MV-4-11 (cell line): ENCODE measurements around the gene TGFB3.
"Not testable (repeated sequence)": the region's sequence is repeated elsewhere in the genome, so short reads cannot be mapped to it uniquely, and the experiment has no call there.

ENCODE experiments used
- DNase-seq: peaks from one replicate; lab custom pipeline; 2025; lab: John Stamatoyannopoulos, UW

TGFB3 gene

DNA sequence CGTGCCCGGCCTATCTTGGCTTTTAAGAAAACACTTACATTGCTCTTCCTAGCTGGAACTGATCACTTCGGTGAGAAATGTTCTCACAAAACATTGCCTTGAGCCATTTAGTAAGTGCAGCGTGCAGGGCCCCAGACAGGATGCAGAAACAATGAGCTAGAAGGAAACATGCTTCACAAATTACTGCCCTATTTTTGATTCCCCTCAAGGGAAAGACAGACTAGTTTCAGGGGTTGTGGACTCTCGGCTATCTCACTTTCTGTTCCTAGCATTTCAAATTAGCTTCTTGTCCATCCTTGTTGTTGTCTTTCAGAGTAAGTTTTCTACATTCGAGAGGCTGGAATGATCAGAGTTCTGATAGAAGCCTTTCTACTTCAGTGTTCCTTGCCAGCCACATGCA lies 21.6 kb downstream of the TGFB3 start:
- DNase-seq: no peak

DNA sequence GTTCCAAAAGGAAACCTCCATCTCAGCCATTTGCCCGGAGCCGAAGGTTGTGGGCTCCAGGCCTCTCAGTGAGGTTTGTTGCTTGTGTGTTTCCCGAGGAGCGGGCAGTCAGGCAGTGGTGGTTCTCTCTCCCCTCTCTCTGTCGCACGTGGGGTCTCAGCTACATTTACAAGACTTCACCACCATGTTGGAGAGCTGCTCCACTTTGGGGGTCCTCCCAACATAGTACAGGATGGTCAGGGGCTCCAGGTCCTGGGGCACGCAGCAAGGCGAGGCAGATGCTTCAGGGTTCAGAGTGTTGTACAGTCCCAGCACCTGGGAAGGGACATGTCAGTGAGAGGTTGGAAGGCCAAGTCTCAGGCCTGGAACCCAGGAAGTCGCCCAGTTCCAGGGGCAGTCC lies 22.8 kb downstream of the TGFB3 start:
- DNase-seq: no peak

DNA sequence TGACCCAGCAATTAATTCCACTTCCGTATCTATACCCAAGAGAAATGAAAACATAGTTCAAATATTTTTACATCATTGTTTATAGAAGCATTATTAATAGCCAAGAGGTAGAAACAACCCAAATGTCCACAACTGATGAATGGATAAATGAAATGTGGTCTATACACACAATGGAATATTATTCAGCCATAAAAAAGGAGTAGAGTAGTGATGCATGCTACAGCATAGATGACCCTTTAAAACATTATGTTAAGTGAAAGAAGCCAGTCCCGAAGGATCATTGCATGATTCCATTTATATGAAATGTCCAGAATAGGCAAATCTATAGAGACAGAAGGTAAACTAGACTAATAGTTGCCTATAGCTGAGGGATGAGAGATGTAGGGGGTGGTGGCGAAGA lies 29.3 kb downstream of the TGFB3 start:
- DNase-seq: no peak

DNA sequence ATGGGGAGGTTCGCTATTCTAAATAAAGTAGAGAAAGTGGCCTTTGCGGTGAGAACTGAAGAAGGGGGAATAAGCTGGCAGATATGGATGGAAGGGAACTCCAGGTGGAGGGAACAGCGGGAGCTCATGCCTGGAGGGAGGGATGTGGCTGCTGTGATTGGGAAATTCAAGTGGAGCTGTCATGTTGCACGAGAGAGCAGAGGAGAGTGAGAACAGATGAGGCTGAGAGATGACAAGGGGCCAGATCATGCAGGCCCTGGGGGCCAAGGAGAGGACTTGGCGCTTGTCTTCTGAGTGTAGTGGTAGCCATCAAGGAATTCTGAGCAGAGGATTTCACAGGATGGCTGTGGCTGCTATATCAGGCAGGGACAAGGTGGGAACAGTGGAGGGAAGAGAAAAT lies 35.0 kb downstream of the TGFB3 start:
- DNase-seq: no peak

DNA sequence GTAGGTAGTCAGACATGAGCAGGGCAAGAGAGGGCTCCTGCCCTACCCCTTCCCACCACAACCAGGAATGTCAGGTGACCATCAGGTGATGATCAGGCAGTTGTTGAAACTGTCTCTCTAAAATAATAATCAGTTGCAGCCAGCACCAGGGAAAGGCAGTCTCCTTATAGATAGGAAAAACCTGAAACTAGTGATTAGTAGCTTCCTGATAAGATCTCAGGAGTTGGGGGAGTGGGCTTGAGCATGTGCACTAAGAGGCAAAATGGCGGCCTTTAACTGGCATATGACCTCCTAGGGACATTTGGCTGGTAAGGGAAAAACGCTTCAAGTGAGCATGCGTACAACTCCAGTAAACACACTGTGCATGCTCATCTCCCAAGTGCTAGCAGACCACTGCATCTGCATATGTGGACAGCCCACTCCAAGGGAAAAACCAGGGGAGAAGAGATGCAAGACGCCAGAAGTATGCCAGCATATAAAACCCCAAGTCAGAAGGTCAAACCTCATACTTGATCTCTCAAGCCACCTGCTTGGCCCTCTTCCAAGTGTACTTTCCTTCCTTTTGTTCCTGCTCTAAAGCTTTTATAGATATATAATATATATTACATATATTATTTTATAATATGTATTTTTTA lies 37.1 kb downstream of the TGFB3 start:
- DNase-seq: no peak

DNA sequence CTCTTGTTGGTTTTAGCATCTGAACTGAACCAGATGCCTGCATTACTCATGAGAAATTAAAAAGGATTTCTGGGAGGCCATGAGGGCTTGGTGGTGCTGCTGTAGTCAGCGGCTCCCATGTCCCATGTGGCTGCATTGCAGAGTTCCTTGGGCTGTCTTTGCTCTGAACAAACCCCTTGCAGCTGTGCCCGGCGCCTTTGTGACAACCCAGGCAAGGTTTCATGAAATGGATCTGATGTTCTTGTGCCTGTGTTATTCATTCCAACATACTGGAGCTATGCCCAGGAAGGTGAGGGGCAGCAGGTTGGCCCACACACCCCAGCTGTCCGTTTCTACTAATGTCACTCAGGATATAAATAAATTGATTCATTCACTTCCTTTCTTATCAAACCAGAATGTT lies 40.8 kb downstream of the TGFB3 start:
- no peak for DNase-seq

DNA sequence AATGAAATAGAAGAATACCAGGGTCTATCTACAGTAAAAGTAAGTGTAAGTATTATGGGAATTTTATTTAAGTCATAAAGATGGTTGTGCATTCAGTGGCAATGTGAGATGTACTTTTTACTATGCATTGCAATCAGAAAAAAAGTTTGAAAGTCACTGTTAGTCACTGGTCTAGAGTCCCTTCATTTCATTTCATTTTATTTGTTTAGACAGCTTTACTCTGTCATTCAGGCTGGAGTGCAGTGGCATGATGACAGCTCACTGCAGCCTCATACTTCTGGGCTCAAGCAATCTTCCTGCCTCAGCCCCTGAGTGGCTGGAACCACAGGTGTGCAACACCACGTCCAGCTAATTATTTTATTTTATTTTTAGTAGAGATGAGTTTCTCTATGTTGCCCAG lies 42.6 kb downstream of the TGFB3 start:
- no peak for DNase-seq

DNA sequence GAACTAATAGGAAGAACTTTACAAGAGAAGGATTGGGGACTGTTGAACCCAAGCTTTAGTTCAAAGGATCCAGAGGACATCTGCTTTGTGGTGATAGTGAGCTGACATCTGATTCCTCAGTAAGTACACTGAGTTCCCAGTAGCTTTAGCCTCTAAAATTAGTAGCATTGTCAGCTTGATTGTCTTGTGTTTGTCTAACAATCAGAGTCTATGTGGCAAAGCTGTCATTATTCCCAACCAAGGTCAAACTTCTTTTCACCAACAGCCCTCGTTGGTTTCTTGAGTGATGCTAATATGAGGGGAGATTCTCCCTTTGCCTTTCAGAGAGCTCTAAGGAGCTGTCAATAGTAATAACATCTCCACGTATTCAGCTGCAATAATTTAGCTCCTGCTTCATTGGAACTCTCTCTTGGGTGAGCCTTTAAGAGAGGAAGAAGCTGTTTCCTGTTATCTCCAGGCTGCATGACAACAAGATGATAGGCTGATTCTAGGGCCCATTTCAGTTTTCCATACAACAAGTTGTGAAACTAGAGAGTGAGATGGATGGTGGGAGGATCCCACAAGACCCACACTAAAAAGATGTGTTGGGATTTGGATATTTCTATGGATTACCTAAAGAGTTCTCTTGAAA lies 46.7 kb downstream of the TGFB3 start:
- DNase-seq: no peak

DNA sequence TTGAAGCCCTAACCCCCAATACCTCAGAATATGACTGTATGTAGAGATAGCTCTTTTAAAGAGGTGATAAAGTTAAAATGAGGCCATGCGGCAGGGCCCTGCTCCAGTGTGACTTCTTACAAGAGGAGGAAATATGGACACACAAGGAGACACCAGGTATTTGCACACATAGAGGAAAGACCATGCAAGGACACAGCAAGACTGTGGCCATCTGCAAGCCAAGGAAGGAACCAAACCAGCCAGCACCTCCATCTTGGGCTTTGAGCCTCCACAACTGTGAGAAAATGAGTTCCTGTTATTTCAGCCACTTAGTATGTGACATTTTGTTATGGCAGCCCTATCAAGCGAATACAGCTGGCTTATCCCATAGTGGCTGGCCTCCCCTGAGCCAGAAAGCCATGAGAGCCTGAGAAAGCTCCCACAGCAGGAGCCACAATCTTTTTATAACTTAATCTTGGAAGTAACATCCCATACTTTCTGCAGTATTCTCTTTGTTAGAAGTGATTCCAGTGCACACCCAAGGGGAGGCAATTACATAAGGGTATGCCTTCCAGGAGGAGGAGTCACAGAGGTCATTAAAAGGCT lies 48.0 kb downstream of the TGFB3 start:
- no peak for DNase-seq

DNA sequence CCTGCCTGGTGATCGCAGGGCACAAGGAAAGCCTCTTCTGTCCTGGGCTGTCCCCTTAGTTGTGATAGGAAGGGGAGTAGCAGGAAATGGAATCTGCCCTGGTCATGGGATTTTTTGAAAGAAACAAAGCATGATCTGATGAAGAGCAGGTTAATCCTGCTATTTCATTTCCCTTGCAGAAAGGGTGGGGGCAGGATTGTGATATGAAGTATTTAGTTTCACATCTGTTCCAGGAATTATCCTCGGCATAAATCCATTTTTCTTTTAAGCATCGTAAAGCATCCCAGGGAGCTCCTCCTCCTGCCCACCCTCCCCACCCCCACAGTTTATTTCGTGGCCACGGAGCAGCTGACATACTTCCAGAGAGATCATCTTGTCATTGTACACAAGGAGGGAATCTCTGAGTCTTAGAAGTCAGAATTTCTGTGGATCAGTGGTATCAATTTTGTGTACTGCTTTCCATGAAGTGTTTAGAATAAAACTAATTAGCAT lies 53.1 kb downstream of the TGFB3 start:
- DNase-seq: no peak

DNA sequence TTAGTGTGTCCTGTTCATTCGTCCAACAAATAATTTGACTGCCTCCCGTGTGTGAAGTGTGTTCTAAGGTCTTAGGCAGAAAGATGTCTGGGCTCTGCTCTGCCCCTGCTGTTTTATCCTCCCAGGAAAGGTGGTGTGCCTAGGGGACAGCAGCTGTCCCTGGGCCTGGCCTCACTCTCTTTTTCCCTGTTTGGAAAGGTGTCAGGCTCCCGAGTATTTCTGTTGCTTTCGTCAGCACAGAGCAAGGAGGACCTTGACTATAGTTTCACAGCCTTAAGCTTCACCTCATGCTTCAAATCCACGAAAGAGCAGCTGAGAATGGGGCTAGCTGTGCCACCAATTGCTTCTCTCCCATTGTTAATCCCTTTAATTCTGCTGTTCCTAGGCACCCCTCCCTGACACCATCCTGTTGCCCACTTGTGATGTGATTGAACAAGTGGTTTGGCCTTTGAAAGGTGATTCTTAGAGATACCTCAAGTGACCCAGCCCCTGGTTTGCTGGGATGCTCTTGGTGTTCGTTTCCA lies 54.2 kb downstream of the TGFB3 start:
- DNase-seq: no peak

DNA sequence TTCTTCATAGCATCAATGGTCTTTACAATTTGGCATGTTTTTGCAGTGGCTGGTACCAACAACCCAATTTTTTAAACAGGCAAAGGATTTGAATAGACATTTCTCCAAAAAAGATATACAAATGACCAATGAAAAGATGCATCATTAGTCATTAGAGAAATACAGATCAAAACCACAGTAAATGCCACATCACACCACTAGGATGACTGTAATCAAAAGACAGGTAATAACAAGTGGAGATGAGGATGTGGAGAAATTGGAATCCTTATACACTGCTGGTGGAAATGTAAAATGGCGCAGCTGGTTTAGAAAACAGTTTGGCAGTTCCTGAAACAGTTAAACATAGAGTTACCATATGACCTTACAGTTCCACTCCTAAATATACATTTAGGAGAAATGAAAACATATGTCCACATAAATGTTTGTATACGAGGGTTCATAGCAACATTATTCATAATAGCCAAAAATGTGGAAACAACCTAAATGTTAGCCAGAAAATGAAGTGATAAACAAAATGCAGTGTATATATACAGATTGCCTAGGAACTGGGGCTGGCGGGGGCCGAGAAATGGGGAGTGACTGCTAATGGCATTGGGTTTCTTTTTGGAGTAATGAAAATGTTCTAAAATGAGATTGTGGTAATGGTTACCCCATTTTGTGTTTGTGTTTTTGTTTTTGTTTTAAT lies 55.2 kb downstream of the TGFB3 start:
- no peak for DNase-seq

DNA sequence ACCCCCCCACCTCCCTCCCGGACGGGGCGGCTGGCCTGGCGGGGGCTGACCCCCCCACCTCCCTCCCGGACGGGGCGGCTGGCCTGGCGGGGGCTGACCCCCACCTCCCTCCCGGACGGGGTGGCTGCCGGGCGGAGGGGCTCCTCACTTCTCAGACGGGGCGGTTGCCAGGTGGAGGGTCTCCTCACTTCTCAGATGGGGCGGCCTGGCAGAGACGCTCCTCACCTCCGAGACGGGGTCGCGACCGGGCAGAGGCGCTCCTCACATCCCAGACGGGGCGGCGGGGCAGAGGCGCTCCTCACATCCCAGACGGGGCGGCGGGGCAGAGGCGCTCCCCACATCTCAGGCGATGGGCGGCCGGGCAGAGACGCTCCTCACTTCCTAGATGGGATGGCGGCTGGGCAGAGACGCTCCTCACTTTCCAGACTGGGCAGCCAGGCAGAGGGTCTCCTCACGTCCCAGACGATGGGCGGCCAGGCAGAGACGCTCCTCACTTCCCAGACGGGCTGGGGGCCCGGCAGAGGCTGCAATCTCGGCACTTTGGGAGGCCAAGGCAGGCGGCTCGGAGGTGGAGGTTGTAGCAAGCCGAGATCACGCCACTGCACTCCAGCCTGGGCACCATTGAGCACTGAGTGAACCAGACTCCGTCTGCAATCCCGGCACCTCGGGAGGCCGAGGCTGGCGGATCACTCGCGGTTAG lies 56.5 kb downstream of the TGFB3 start:
- not testable (repeated sequence) for DNase-seq

DNA sequence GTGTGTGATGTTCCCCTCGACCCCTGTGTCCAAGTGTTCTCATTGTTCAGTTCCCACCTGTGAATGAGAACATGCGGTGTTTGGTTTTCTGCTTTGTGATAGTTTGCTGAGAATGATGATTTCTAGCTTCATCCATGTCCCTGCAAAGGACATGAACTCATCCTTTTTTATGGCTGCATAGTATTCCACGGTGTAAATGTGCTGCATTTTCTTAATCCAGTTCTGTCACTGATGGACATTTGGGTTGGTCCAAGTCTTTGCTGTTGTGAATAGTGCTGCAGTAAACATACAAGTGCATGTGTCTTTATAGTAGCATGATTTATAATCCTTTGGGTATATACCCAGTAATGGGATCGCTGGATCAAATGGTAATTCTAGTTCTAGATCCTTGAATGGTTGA lies 61.4 kb downstream of the TGFB3 start:
- not testable (repeated sequence) for DNase-seq

DNA sequence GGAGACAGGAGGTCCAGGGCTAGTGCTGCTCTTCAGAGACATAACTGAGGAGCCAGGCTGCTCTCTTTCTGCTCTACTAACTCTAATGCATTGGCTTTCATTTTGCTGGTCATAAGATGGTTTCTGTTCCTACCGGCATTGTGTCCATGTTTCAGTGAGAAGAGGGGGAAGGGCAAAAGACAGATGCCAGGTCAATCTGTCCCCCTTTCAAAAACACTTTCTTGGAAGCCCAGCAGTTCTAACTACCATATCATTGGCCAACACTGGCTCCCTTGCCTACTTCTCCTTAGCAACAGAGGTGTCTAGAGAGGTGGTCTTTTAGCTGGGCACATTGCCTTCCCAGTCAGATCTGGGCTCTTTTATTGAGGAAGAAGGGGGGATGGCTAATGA lies 63.9 kb downstream of the TGFB3 start:
- no peak for DNase-seq

DNA sequence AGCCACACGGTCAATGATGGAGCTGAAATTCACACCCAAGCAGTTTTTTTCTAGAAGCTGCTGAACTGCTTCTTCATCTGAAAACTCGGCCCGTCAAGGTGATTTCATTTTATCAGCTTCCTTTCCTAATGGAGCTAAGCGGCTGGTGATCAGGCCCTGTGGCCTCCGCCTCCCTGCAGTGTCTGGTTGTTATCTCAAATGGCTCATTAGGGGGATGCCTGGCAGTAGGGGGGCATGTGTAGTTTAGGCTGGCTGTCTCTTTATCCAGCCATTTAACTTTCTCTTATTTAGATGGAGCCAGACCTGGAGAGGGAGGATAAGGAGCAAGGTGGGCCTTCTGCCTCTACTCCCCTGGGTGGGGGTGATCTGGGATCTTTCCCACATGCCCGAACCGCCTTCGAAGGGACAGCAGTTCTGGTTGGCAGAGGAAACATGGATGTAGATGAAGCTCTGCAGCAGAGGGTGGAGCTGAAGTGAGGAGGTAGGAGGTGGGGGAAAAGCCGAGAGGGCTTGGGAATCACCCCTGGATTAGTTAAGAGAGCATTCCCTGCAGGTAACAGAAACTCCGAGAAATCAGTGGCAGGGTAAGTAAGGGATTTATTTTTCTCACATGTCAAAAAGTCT lies 64.4 kb downstream of the TGFB3 start:
- DNase-seq: no peak

DNA sequence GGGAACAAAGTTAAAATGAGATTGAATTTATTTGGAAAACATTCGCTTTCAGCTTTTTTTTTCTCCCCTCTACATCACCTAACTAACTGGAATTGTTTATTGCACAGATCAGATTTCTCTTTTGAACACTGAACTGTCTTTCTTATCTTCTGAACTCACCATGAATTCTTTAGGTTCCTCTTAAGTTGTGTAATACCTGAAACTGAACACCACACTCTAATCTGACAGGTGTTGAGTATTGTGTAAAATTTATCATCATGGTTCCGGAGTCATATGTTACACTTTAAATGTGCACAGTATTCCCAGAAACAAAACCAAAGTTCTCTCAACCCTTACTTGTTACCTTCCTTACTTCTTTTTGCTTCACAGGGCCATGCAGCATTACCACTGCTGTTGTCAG lies 66.8 kb downstream of the TGFB3 start:
- DNase-seq: no peak

DNA sequence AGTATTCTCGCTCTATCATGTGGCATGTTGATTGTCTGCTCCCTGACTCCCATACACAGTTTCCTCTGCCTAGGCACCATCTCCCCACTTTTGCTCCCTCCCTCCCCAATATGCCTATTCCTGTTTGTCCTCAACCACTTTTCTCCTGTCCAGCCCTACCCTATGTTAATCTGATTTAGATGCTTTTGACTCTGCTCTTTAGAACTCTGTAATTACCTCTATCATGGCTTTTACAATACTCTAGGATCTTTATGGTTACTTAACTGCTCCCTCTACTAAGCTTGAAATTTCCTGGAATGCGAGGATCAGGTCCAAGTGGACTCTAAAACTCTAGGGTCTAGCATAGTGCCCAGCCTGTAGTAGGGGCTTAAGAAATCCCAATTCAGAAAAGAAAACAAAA lies 68.6 kb downstream of the TGFB3 start:
- no peak for DNase-seq

DNA sequence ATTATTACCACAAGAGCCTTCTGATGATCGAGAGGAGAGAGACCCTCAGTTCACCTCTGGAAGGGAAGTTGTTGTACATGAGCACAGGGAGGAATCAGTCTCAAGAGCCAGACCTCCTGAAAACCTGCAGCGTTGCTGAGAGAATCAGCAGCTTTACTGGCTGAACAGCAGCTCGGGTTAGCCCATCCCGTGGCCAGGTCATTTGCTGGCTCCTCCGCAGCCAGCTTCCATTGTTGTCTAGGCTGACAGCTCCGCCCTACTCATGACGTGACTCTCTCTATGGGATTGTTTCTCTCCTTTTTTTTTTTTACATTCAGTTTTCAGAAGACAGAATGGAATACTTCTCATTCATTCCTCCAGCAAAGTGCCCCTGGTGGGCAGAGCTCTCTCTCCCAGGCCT lies 69.9 kb downstream of the TGFB3 start:
- no peak for DNase-seq

DNA sequence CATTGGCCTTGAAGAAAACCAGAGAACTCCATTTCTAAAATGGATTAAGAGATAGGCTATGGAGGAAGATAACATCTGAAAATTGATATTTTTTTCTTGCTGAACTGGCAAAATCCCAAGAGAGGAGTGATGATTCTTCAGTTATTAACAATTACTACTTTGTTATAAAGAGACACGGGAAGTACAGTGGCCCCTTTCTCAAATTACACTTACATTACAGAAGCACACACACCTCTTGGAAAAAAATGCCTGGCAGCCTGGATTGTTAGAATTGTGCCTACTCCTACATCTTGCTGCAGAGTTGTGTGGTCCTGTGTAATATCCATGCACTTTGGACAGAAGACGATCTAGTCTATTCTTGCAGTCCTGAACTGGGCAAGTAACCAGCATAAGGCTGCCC lies 71.7 kb downstream of the TGFB3 start:
- DNase-seq: no peak

DNA sequence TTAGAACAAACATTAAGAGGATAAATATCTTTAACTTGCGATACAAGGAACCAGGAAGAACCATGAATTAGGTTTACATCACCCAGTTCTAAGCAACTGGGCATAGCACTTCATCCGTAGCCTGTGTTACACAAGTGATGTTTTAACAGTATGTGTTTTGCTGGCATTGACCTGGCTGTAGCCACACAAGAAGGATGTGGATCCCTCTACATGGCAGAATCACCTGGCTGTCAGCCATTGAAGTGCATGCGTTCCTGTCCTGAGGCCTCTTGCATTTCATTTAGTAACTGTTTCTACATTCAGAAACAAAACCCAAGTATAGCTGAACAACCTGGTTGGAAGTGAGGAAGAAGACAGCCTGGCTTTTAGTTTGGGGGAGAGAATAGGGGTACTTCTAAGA lies 72.2 kb downstream of the TGFB3 start:
- no peak for DNase-seq
